DND-41 (cell line): ENCODE data around the gene CCDC116.

Source experiments
- ATAC-seq: fragments of 200-7000 bp; cut with Tn5 transposase; 3 replicates; pipeline ENCODE4 v1.9.1; 2021; ENCODE audit warnings: low read depth; ENCODE audit not compliant: insufficient read depth
- DNase-seq: peaks from one replicate; pipeline ENCODE4 v3.0.0-alpha.2; 2020
- H2AFZ ChIP-seq: 2 replicates; pipeline ENCODE4 v1.6.0; 2012; ENCODE audit warnings: low read depth, low read length
- H3K27ac ChIP-seq: 2 replicates; pipeline ENCODE4 v1.5.1; 2012; ENCODE audit warnings: low read length, inconsistent platforms
- H3K27me3 ChIP-seq: fragments of 200-600 bp; sonication (generic); 2 replicates; pipeline ENCODE4 v1.6.0; 2012; ENCODE audit warnings: low read length, mild to moderate bottlenecking, inconsistent platforms; ENCODE audit not compliant: insufficient read depth, poor library complexity
- H3K36me3 ChIP-seq: 2 replicates; pipeline ENCODE4 v1.5.1; 2012; ENCODE audit warnings: low read length, inconsistent platforms; ENCODE audit not compliant: insufficient read depth
- H3K4me1 ChIP-seq: 2 replicates; pipeline ENCODE4 v1.5.1; 2012; ENCODE audit warnings: mild to moderate bottlenecking, low read length; ENCODE audit not compliant: insufficient read depth
- H3K4me2 ChIP-seq: 2 replicates; pipeline ENCODE4 v1.6.0; 2012; ENCODE audit warnings: mild to moderate bottlenecking, moderate library complexity, low read length, inconsistent platforms; ENCODE audit not compliant: insufficient read depth
- H3K4me3 ChIP-seq, 2 experiments: fragments of 200-600 bp in 1 of 2; shearing (Covaris generic) in 1 of 2; 2 replicates each; pipeline ENCODE4 v1.5.1; 2012 to 2016; ENCODE audit warnings: inconsistent platforms in 2 of 2, low read length in 2 of 2, mild to moderate bottlenecking in 2 of 2, low read depth in 1 of 2, moderate library complexity in 1 of 2
- H3K79me2 ChIP-seq: 2 replicates; pipeline ENCODE4 v1.6.0; 2012; ENCODE audit warnings: low read length, inconsistent platforms; ENCODE audit not compliant: insufficient read depth
- H3K9ac ChIP-seq: 2 replicates; pipeline ENCODE4 v1.6.0; 2012; ENCODE audit warnings: low read depth, mild to moderate bottlenecking, inconsistent platforms, low read length, moderate library complexity
- H3K9me3 ChIP-seq: 2 replicates; pipeline ENCODE4 v1.5.1; 2012; ENCODE audit warnings: low read length, moderate library complexity, mild to moderate bottlenecking, inconsistent platforms; ENCODE audit not compliant: insufficient read depth, severe bottlenecking
- H4K20me1 ChIP-seq: 2 replicates; pipeline ENCODE4 v1.6.0; 2012; ENCODE audit warnings: low read length; ENCODE audit not compliant: insufficient read depth
- EZH2 ChIP-seq: IDR thresholded peaks from 3 replicates; pipeline ENCODE4 v1.6.1; 2012; ENCODE audit warnings: borderline replicate concordance, low read depth, mild to moderate bottlenecking, moderate library complexity, low read length, inconsistent platforms; ENCODE audit not compliant: severe bottlenecking
- TF ChIP-seq, protein P1 (sequence below): IDR thresholded peaks from 2 replicates; pipeline ENCODE4 v1.5.1; 2012; ENCODE audit warnings: borderline replicate concordance, low read length, moderate library complexity, mild to moderate bottlenecking; ENCODE audit not compliant: poor library complexity, severe bottlenecking; ENCODE audit errors: extremely low read depth

The CCDC116 gene

DNA sequence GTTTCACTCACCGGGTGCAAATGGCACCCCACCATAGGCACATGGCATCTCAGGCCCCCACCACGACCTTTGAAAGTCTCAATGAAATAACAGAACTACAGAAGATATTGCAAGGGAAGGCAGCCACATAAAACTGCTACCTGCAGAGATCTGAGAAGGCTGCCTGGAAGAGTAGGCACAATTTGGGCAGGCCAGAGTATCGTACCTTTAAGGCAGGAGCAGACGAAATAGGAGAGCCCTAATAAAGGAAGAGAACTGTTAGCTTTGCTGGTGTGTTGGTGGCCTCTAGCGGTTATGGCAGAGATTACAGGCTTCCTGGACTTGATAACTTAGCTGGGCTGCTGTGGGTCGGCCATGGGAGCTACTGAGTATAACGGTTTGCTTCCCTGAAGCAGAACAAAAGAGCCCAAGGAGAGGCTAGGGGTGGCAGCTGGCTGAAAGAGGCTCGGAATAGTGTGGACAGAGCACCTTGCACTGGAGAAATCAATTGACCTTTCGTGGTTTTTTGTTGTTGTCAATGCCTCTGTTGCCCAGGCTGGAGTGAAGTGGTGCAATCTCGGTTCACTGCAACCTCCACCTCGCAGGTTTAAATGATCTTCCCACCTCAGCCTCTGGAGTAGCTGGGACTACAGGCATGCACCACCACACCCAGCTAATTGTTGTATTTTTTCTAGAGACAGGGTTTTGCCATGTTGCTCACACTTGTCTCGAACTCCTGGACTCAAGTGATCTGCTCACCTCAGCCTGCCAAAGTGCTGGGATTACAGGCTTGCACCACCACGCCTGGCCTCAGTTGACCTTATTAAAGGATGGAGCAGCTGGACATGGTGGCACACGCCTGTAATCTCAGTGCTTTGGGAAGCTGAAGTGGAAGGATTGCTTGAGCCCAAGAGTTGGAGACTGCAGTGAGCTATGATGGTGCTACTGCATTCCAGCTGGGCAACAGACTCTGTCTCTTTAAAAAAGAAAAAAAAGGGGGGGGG is 14.3 kb downstream of the CCDC116 start:
- H3K4me3 ChIP-seq, result no peak overlapping the region
- peak overlapping the region; percentile 49; the same call in 1 of the 2 replicates for H3K27ac ChIP-seq
- TF ChIP-seq, protein P1, sequence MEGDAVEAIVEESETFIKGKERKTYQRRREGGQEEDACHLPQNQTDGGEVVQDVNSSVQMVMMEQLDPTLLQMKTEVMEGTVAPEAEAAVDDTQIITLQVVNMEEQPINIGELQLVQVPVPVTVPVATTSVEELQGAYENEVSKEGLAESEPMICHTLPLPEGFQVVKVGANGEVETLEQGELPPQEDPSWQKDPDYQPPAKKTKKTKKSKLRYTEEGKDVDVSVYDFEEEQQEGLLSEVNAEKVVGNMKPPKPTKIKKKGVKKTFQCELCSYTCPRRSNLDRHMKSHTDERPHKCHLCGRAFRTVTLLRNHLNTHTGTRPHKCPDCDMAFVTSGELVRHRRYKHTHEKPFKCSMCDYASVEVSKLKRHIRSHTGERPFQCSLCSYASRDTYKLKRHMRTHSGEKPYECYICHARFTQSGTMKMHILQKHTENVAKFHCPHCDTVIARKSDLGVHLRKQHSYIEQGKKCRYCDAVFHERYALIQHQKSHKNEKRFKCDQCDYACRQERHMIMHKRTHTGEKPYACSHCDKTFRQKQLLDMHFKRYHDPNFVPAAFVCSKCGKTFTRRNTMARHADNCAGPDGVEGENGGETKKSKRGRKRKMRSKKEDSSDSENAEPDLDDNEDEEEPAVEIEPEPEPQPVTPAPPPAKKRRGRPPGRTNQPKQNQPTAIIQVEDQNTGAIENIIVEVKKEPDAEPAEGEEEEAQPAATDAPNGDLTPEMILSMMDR, result peak; percentile 96
- no peak for TF ChIP-seq EZH2
- H3K9ac ChIP-seq, result peak overlapping the region; percentile 23
- 0 out of 2 replicates have a peak overlapping the region, but pooled peaks have one; percentile 40 for H2AFZ ChIP-seq
- H3K27me3 ChIP-seq, result no peaks in the 10 kb centered on the region
- peaks cover 44% of the 10 kb centered on the region for H3K36me3 ChIP-seq
- H3K4me1 ChIP-seq, result peaks cover 57% of the 10 kb centered on the region
- H3K79me2 ChIP-seq, result peaks cover 57% of the 10 kb centered on the region
- ATAC-seq (peak; percentile 47), DNase-seq (peak; percentile 86)
- no peaks in the 10 kb centered on the region for H3K9me3 ChIP-seq
- peak overlapping the region; percentile 32 for H3K4me2 ChIP-seq
- peaks cover 18% of the 10 kb centered on the region for H4K20me1 ChIP-seq

DNA sequence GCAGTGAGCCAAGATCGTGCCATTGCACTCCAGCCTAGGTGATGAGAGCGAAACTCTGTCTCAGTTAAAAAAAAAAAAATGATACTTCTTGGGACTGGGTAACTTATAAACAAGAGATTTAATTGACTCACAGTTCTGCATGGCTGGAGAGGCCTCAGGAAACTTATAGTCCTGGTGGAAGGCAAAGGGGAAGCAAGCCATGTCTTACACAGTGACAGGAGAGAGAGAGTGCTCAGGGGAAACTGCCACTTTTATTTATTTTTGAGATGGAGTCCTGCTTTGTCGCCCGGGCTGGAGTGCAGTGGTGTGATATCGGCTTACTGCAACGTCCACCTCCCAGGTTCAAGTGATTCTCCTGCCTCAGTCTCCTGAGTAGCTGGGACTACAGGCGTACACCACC is 17.7 kb downstream of the CCDC116 start:
- TF ChIP-seq, protein P1, result no peak
- TF ChIP-seq EZH2, result no peak
- H3K9me3 ChIP-seq, result no peaks in the 10 kb centered on the region
- H3K4me3 ChIP-seq, result peak overlapping the region in 1 of 2 experiments; percentile 81; a peak in 2 of 4 replicates
- no peak overlapping the region for H2AFZ ChIP-seq
- ATAC-seq, result no peak
- H3K36me3 ChIP-seq, result peaks cover 47% of the 10 kb centered on the region
- no peak for DNase-seq
- H4K20me1 ChIP-seq, result peaks cover 13% of the 10 kb centered on the region
- H3K79me2 ChIP-seq, result peaks cover 61% of the 10 kb centered on the region
- peak overlapping the region; percentile 87 for H3K9ac ChIP-seq
- peaks cover 57% of the 10 kb centered on the region for H3K4me1 ChIP-seq
- H3K27ac ChIP-seq, result peak overlapping the region; percentile 22; the same call in 1 of the 2 replicates
- H3K4me2 ChIP-seq, result peak overlapping the region; percentile 84
- no peaks in the 10 kb centered on the region for H3K27me3 ChIP-seq

DNA sequence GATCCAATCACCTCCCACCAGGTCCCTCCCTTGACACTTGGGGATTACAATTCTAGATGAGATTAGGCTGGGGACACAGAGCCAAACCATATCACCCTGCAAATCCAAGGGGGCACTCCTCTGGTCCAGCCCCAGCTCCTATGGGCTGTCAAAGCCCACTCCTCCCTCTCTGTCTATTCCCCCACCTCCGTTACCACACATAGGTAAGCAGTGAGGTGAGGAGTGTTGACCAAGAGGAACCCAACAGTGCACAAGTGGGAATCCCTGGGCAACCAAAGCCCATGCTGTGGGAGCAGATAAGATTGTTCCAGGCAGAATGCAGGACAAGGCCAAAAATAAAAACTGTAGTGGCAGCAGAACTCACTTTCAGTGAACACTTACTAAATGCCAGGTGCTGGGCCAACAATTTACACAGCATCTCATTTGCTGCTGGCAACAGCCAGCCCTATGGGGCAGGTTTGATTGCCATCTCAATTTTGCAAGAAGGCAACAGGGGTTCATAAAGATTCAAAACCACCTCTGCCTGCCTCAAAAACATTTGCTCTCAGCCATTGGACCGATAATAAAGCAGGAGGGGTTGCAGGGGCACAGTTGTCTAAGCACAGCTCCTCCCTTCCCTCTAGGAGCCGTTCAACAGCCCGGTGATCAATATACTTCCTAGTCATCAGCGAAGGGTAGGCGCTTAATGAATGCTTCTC is 18.4 kb downstream of the CCDC116 start:
- Histone ChIP-seq H3K4me3 (peak overlapping the region; percentile 81 to 94), H3K9me3 (no peaks in the 10 kb centered on the region), H3K36me3 (peaks cover 42% of the 10 kb centered on the region), H3K9ac (peak overlapping the region; percentile 87), H3K27me3 (no peaks in the 10 kb centered on the region), H3K27ac (peak overlapping the region; percentile 91), H3K79me2 (peaks cover 59% of the 10 kb centered on the region), H4K20me1 (peaks cover 13% of the 10 kb centered on the region), H3K4me2 (peak overlapping the region; percentile 84), H2AFZ (peak overlapping the region; percentile 82), H3K4me1 (peaks cover 61% of the 10 kb centered on the region)
- ATAC-seq, result peak; percentile 25
- peak; percentile 55 for DNase-seq
- TF ChIP-seq, protein P1, result no peak
- no peak for TF ChIP-seq EZH2
